ENCODE measurements around the gene PID1.
A peak's percentile ranks its signal among the peaks of the same experiment; 100 is the strongest.

The PID1 gene

GRCh38 chr2:229246334-229246733 is 24.8 kb downstream of the PID1 start:
- Histone ChIP-seq H3K9ac (ENCODE audit: insufficient read length, low read depth) (no peak overlapping the region), H3K4me3 (ENCODE audit: insufficient read length, low read depth) (no peak overlapping the region), H3K36me3 (ENCODE audit: insufficient read depth, insufficient read length, low read length) (no peaks in the 10 kb centered on the region), H3K4me1 (ENCODE audit: insufficient read depth, insufficient read length) (no peaks in the 10 kb centered on the region), H3K9me3 (ENCODE audit: insufficient read depth, low read length) (peaks cover 10% of the 10 kb centered on the region; the same call in 1 of the 2 replicates), H3K27me3 (ENCODE audit: insufficient read depth, insufficient read length) (no peaks in the 10 kb centered on the region)
- DNase-seq (ENCODE audit: low read depth, low spot score): no peak
- TF ChIP-seq ZNF274 (IDR thresholded peaks at IDR 0.05; ENCODE audit: low read depth, low read length) (no peak), YY1 (IDR thresholded peaks at IDR 0.05; ENCODE audit: insufficient read depth, insufficient read length) (no peak)

- no peaks in the 10 kb centered on the region for H3K27me3 ChIP-seq (ENCODE audit: insufficient read depth, insufficient read length)
- TF ChIP-seq ZNF274 (IDR thresholded peaks at IDR 0.05; ENCODE audit: low read depth, low read length) (no peak), SUZ12 (IDR thresholded peaks at IDR 0.05; ENCODE audit: extremely low read depth, insufficient read depth, insufficient read length) (no peak), YY1 (IDR thresholded peaks at IDR 0.05; ENCODE audit: insufficient read depth, insufficient read length) (no peak)
- no peak overlapping the region for H3K9ac ChIP-seq (ENCODE audit: insufficient read length, low read depth)
- no peaks in the 10 kb centered on the region for H3K4me1 ChIP-seq (ENCODE audit: insufficient read depth, insufficient read length)
- no peaks in the 10 kb centered on the region for H3K36me3 ChIP-seq (ENCODE audit: insufficient read depth, insufficient read length, low read length)
- H3K9me3 ChIP-seq (ENCODE audit: insufficient read depth, low read length): peaks cover 23% of the 10 kb centered on the region
- no peak overlapping the region for H3K4me3 ChIP-seq (ENCODE audit: insufficient read length, low read depth)
- DNase-seq (ENCODE audit: low read depth, low spot score): peak; percentile 44
Measured at GRCh38 chr2:229244975-229245374, 26.1 kb downstream of the PID1 start.

GRCh38 chr2:229243890-229244560 is 27.1 kb downstream of the PID1 start:
- no peaks in the 10 kb centered on the region for H3K27me3 ChIP-seq (ENCODE audit: insufficient read depth, insufficient read length)
- no peak for DNase-seq (ENCODE audit: low read depth, low spot score)
- H3K9ac ChIP-seq (ENCODE audit: insufficient read length, low read depth): no peak overlapping the region
- TF ChIP-seq ZNF274 (IDR thresholded peaks at IDR 0.05; ENCODE audit: low read depth, low read length): no peak
- TF ChIP-seq SUZ12 (IDR thresholded peaks at IDR 0.05; ENCODE audit: extremely low read depth, insufficient read depth, insufficient read length): no peak
- TF ChIP-seq YY1 (IDR thresholded peaks at IDR 0.05; ENCODE audit: insufficient read depth, insufficient read length): no peak
- H3K4me3 ChIP-seq (ENCODE audit: insufficient read length, low read depth): no peak overlapping the region
- peaks cover 23% of the 10 kb centered on the region for H3K9me3 ChIP-seq (ENCODE audit: insufficient read depth, low read length)
- H3K36me3 ChIP-seq (ENCODE audit: insufficient read depth, insufficient read length, low read length): no peaks in the 10 kb centered on the region
- no peaks in the 10 kb centered on the region for H3K4me1 ChIP-seq (ENCODE audit: insufficient read depth, insufficient read length)

GRCh38 chr2:229240984-229241491 is 30.0 kb downstream of the PID1 start:
- H3K4me3 ChIP-seq (ENCODE audit: insufficient read length, low read depth): no peak overlapping the region
- H3K9ac ChIP-seq (ENCODE audit: insufficient read length, low read depth): no peak overlapping the region
- H3K4me1 ChIP-seq (ENCODE audit: insufficient read depth, insufficient read length): no peaks in the 10 kb centered on the region
- H3K36me3 ChIP-seq (ENCODE audit: insufficient read depth, insufficient read length, low read length): no peaks in the 10 kb centered on the region
- TF ChIP-seq YY1 (IDR thresholded peaks at IDR 0.05; ENCODE audit: insufficient read depth, insufficient read length) (no peak), SUZ12 (IDR thresholded peaks at IDR 0.05; ENCODE audit: extremely low read depth, insufficient read depth, insufficient read length) (no peak), ZNF274 (IDR thresholded peaks at IDR 0.05; ENCODE audit: low read depth, low read length) (no peak)
- H3K27me3 ChIP-seq (ENCODE audit: insufficient read depth, insufficient read length): no peaks in the 10 kb centered on the region
- peaks cover 23% of the 10 kb centered on the region for H3K9me3 ChIP-seq (ENCODE audit: insufficient read depth, low read length)
- DNase-seq (ENCODE audit: low read depth, low spot score): no peak

GRCh38 chr2:229239021-229239420 is 32.1 kb downstream of the PID1 start:
- TF ChIP-seq YY1 (IDR thresholded peaks at IDR 0.05; ENCODE audit: insufficient read depth, insufficient read length) (no peak), ZNF274 (IDR thresholded peaks at IDR 0.05; ENCODE audit: low read depth, low read length) (no peak), SUZ12 (IDR thresholded peaks at IDR 0.05; ENCODE audit: extremely low read depth, insufficient read depth, insufficient read length) (no peak)
- Histone ChIP-seq H3K9me3 (ENCODE audit: insufficient read depth, low read length) (peaks cover 23% of the 10 kb centered on the region), H3K27me3 (ENCODE audit: insufficient read depth, insufficient read length) (no peaks in the 10 kb centered on the region), H3K9ac (ENCODE audit: insufficient read length, low read depth) (no peak overlapping the region), H3K36me3 (ENCODE audit: insufficient read depth, insufficient read length, low read length) (no peaks in the 10 kb centered on the region), H3K4me1 (ENCODE audit: insufficient read depth, insufficient read length) (no peaks in the 10 kb centered on the region), H3K4me3 (ENCODE audit: insufficient read length, low read depth) (no peak overlapping the region)
- DNase-seq (ENCODE audit: low read depth, low spot score): no peak

- TF ChIP-seq YY1 (IDR thresholded peaks at IDR 0.05; ENCODE audit: insufficient read depth, insufficient read length): no peak
- TF ChIP-seq SUZ12 (IDR thresholded peaks at IDR 0.05; ENCODE audit: extremely low read depth, insufficient read depth, insufficient read length): no peak
- TF ChIP-seq ZNF274 (IDR thresholded peaks at IDR 0.05; ENCODE audit: low read depth, low read length): no peak
- H3K9me3 ChIP-seq (ENCODE audit: insufficient read depth, low read length): peaks cover 17% of the 10 kb centered on the region
- no peak overlapping the region for H3K9ac ChIP-seq (ENCODE audit: insufficient read length, low read depth)
- no peaks in the 10 kb centered on the region for H3K27me3 ChIP-seq (ENCODE audit: insufficient read depth, insufficient read length)
- no peak for DNase-seq (ENCODE audit: low read depth, low spot score)
- H3K4me1 ChIP-seq (ENCODE audit: insufficient read depth, insufficient read length): no peaks in the 10 kb centered on the region
- H3K4me3 ChIP-seq (ENCODE audit: insufficient read length, low read depth): no peak overlapping the region
- H3K36me3 ChIP-seq (ENCODE audit: insufficient read depth, insufficient read length, low read length): no peaks in the 10 kb centered on the region
Measured at GRCh38 chr2:229237270-229237669, 33.8 kb downstream of the PID1 start.

- TF ChIP-seq YY1 (IDR thresholded peaks at IDR 0.05; ENCODE audit: insufficient read depth, insufficient read length): no peak
- no peak for TF ChIP-seq SUZ12 (IDR thresholded peaks at IDR 0.05; ENCODE audit: extremely low read depth, insufficient read depth, insufficient read length)
- Histone ChIP-seq H3K9ac (ENCODE audit: insufficient read length, low read depth) (no peak overlapping the region), H3K36me3 (ENCODE audit: insufficient read depth, insufficient read length, low read length) (no peaks in the 10 kb centered on the region), H3K4me1 (ENCODE audit: insufficient read depth, insufficient read length) (no peaks in the 10 kb centered on the region), H3K27me3 (ENCODE audit: insufficient read depth, insufficient read length) (no peaks in the 10 kb centered on the region), H3K4me3 (ENCODE audit: insufficient read length, low read depth) (no peak overlapping the region), H3K9me3 (ENCODE audit: insufficient read depth, low read length) (0 out of 2 replicates have a peak, but pooled peaks cover 3% of the 10 kb centered on the region)
- no peak for DNase-seq (ENCODE audit: low read depth, low spot score)
Measured at GRCh38 chr2:229235131-229235914, 35.8 kb downstream of the PID1 start.
